Upper lobe of right lung (tissue), 1 donor: ENCODE results near the gene KCNQ2. TPM values are rescaled to one million over a fixed set of nuclear protein-coding genes. Genes with fewer than 3 reads are reported as not detected.

Experiments
- ATAC-seq: fragments of 200-7000 bp; cut with Tn5 transposase; one replicate; pipeline ENCODE4 v1.9.1; 2020; ENCODE audit warnings: mild to moderate bottlenecking, moderate library complexity
- DNase-seq: peaks from one replicate; pipeline ENCODE4 v3.0.0-alpha.2; 2020
- H3K27ac ChIP-seq: fragments of 200-600 bp; one replicate; pipeline ENCODE4 v1.8.0; 2022
- H3K27me3 ChIP-seq: fragments of 200-600 bp; one replicate; pipeline ENCODE4 v1.8.0; 2022; ENCODE audit warnings: mild to moderate bottlenecking
- H3K36me3 ChIP-seq: fragments of 200-600 bp; one replicate; pipeline ENCODE4 v1.8.0; 2022
- H3K4me1 ChIP-seq: fragments of 200-600 bp; one replicate; pipeline ENCODE4 v1.8.0; 2022
- H3K4me3 ChIP-seq: fragments of 200-600 bp; one replicate; pipeline ENCODE4 v1.8.0; 2022; ENCODE audit warnings: mild to moderate bottlenecking
- H3K9me3 ChIP-seq: fragments of 200-600 bp; one replicate; pipeline ENCODE4 v1.8.0; 2022
- CTCF ChIP-seq: fragments of 200-600 bp; IDR thresholded peaks from one replicate; pipeline ENCODE4 v1.8.0; 2022; ENCODE audit warnings: antibody characterized with exemption
- intact Hi-C: fragments of 100-400 bp; cut with DNase I; formaldehyde crosslinking; loops from one replicate; pipeline ENCODE4 v1.11.0; 2022
- total RNA-seq: library from RNA; stranded (reverse); fragmentation: NEBNext Ultra II Directional; extraction: Animal tissue kit (Norgen Biotek cat#: 25700); gene quantifications from one replicate; pipeline ENCODE4 v1.2.1, GENCODE V29; 2021
- donor health status: DM: no; HTN: yes; CAD: no; lungs with severe emphysema.

The KCNQ2 gene
- total RNA-seq, 1 donor from 2014 or later, result not detected

- Histone ChIP-seq H3K4me3 (no peak overlapping the region), H3K9me3 (no peaks in the 10 kb centered on the region), H3K27ac (no peak overlapping the region), H3K36me3 (no peaks in the 10 kb centered on the region), H3K4me1 (no peaks in the 10 kb centered on the region), H3K27me3 (no peaks in the 10 kb centered on the region)
- intact Hi-C loops, result no loop called here
- no peak for ATAC-seq
- no peak for TF ChIP-seq CTCF
- no peak for DNase-seq
Measured at GRCh38 chr20:63424613-63425012, 47.8 kb downstream of the KCNQ2 start.

- TF ChIP-seq CTCF, result no peak
- Histone ChIP-seq H3K4me1 (no peaks in the 10 kb centered on the region), H3K9me3 (no peaks in the 10 kb centered on the region), H3K27ac (no peak overlapping the region), H3K36me3 (no peaks in the 10 kb centered on the region), H3K27me3 (peaks cover 5% of the 10 kb centered on the region), H3K4me3 (no peak overlapping the region)
- DNase-seq, result no peak
- intact Hi-C loops, result no loop called here
- ATAC-seq, result no peak
Measured at GRCh38 chr20:63423751-63424150, 48.7 kb downstream of the KCNQ2 start.

GRCh38 chr20:63422653-63423052 is 49.8 kb downstream of the KCNQ2 start:
- intact Hi-C loops, result no loop called here
- no peak for DNase-seq
- Histone ChIP-seq H3K36me3 (no peaks in the 10 kb centered on the region), H3K4me1 (no peaks in the 10 kb centered on the region), H3K27me3 (peaks cover 10% of the 10 kb centered on the region), H3K9me3 (no peaks in the 10 kb centered on the region), H3K4me3 (no peak overlapping the region), H3K27ac (no peak overlapping the region)
- ATAC-seq, result no peak
- no peak for TF ChIP-seq CTCF

GRCh38 chr20:63421913-63422312 is 50.5 kb downstream of the KCNQ2 start:
- peaks cover 15% of the 10 kb centered on the region for H3K27me3 ChIP-seq
- H3K27ac ChIP-seq, result no peak overlapping the region
- no peak for TF ChIP-seq CTCF
- no peaks in the 10 kb centered on the region for H3K36me3 ChIP-seq
- DNase-seq, result no peak
- no peak overlapping the region for H3K4me3 ChIP-seq
- H3K4me1 ChIP-seq, result no peaks in the 10 kb centered on the region
- H3K9me3 ChIP-seq, result no peaks in the 10 kb centered on the region
- no peak for ATAC-seq
- intact Hi-C loops, result no loop called here

DNA sequence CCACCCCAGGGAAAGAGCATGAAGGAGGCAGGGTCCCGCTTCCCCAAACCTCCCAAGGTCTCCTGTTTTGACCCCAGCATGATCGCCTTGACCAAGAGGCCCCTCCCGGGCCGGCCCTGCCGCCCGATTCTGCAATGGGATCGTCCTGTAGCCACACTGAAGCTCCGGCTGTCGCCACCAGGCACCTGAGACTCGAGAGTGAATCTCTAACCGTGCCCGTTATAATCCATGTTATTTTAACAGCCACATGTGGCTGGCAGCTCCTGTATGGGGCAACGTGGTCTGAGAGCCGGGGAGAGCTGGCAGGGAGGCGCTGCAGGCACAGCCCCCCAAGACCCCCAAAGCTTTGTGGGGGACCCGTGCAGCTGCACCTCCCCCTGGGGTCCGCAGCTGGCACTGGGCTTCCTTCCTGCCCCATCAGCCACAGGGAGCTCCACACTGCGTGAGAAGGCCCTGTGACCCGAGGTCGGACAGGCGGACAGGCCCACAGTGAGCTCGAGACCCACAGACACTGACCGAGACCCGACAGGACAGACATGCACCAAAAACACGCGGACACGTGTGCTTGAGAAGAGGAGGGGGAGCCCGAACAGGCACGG is 51.3 kb downstream of the KCNQ2 start:
- DNase-seq, result no peak

More for the DNA sequence above, 51.3 kb downstream of the KCNQ2 start:
- no peaks in the 10 kb centered on the region for H3K9me3 ChIP-seq
- no peaks in the 10 kb centered on the region for H3K36me3 ChIP-seq
- H3K4me1 ChIP-seq, result no peaks in the 10 kb centered on the region
- intact Hi-C loops, result no loop called here
- TF ChIP-seq CTCF, result no peak
- no peak overlapping the region for H3K27ac ChIP-seq
- no peak for ATAC-seq
- H3K27me3 ChIP-seq, result peaks cover 15% of the 10 kb centered on the region
- no peak overlapping the region for H3K4me3 ChIP-seq
